H1 (cell line): ENCODE data around the gene RNF182.

Source experiments
- EZH2 ChIP-seq: fragments of 200-600 bp; sonication (generic); IDR thresholded peaks from 2 replicates; pipeline ENCODE4 v1.7.1; 2012; ENCODE audit warnings: low read depth, mild to moderate bottlenecking, moderate library complexity, low read length, inconsistent platforms; ENCODE audit not compliant: severe bottlenecking
- POLR2A ChIP-seq, 2 experiments: IDR thresholded peaks; 1 replicate in 1 of 2; 2 replicates in 1 of 2; pipeline ENCODE4 v1.6.1; 2011; ENCODE audit warnings: low read depth in 2 of 2, low read length in 2 of 2, mild to moderate bottlenecking in 2 of 2; ENCODE audit errors: control extremely low read depth in 1 of 2
- TF ChIP-seq, protein P1 (sequence below), 3 experiments: IDR thresholded peaks; 1 replicate in 2 of 3; 2 replicates in 1 of 3; pipeline versions ENCODE4 v1.5.1 to v1.6.1; 2011; ENCODE audit warnings: low read length in 3 of 3, mild to moderate bottlenecking in 3 of 3, inconsistent platforms in 2 of 3, low read depth in 1 of 3, moderate library complexity in 1 of 3; ENCODE audit not compliant: insufficient read depth in 1 of 3; ENCODE audit errors: control extremely low read depth in 1 of 3

GRCh38 chr6:13947611-13948178, 22.9 kb downstream of the RNF182 start:
- TF ChIP-seq POLR2A (IDR thresholded peaks at IDR 0.05; ENCODE audit: control extremely low read depth in 1 of 2, low read depth in 2 of 2, low read length in 2 of 2) = no peak
- TF ChIP-seq EZH2 = no peak
- TF ChIP-seq, protein P1, sequence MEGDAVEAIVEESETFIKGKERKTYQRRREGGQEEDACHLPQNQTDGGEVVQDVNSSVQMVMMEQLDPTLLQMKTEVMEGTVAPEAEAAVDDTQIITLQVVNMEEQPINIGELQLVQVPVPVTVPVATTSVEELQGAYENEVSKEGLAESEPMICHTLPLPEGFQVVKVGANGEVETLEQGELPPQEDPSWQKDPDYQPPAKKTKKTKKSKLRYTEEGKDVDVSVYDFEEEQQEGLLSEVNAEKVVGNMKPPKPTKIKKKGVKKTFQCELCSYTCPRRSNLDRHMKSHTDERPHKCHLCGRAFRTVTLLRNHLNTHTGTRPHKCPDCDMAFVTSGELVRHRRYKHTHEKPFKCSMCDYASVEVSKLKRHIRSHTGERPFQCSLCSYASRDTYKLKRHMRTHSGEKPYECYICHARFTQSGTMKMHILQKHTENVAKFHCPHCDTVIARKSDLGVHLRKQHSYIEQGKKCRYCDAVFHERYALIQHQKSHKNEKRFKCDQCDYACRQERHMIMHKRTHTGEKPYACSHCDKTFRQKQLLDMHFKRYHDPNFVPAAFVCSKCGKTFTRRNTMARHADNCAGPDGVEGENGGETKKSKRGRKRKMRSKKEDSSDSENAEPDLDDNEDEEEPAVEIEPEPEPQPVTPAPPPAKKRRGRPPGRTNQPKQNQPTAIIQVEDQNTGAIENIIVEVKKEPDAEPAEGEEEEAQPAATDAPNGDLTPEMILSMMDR (IDR thresholded peaks at IDR 0.05; ENCODE audit: control extremely low read depth in 1 of 3, insufficient read depth in 1 of 3, low read depth in 1 of 3, low read length in 3 of 3) = no peak
